Cardiac fibroblast (primary cell): ENCODE results near the gene DMRTB1.

Experiments
- DNase-seq, 2 donors: peaks; one replicate each; pipeline versions ENCODE4 v3.0.0 to v3.0.0-alpha.2; 2010; ENCODE audit warnings: low read depth in 2 of 2
- H3K4me3 ChIP-seq, 2 donors: replicated peaks in 1 of 2; 1 replicate in 1 of 2; 2 replicates in 1 of 2; pipeline ENCODE4 v1.5.1; 2011; ENCODE audit warnings: low read depth in 2 of 2, low read length in 2 of 2, mild to moderate bottlenecking in 2 of 2, moderate library complexity in 1 of 2
- CTCF ChIP-seq: IDR thresholded peaks from one replicate; pipeline ENCODE4 v1.5.1; 2011; ENCODE audit warnings: low read depth, mild to moderate bottlenecking, low read length, inconsistent platforms

The DMRTB1 gene

GRCh38 chr1:53477651-53478501, 18.7 kb downstream of the DMRTB1 start:
- no peak overlapping the region for H3K4me3 ChIP-seq
- peak in 1 of 2 donors; percentile 10 for DNase-seq
- TF ChIP-seq CTCF, result no peak

GRCh38 chr1:53478502-53478818, 19.3 kb downstream of the DMRTB1 start:
- TF ChIP-seq CTCF, result no peak
- H3K4me3 ChIP-seq, result no peak overlapping the region
- DNase-seq, result no peak

GRCh38 chr1:53480678-53481077, 21.5 kb downstream of the DMRTB1 start:
- no peak for TF ChIP-seq CTCF
- no peak for DNase-seq
- no peak overlapping the region for H3K4me3 ChIP-seq

- no peak for TF ChIP-seq CTCF
- H3K4me3 ChIP-seq, result no peak overlapping the region
- DNase-seq, result no peak
Measured at GRCh38 chr1:53481456-53481855, 22.3 kb downstream of the DMRTB1 start.

GRCh38 chr1:53482441-53483153, 23.4 kb downstream of the DMRTB1 start:
- TF ChIP-seq CTCF, result no peak
- H3K4me3 ChIP-seq, result no peak overlapping the region
- DNase-seq, result no peak

GRCh38 chr1:53483170-53483569, 24.0 kb downstream of the DMRTB1 start:
- DNase-seq, result no peak
- no peak for TF ChIP-seq CTCF

More at GRCh38 chr1:53483170-53483569, 24.0 kb downstream of the DMRTB1 start:
- H3K4me3 ChIP-seq, result no peak overlapping the region
